ENCODE data around the gene CSTF3.
"Not testable (repeated sequence)": the region's sequence is repeated elsewhere in the genome, so short reads cannot be mapped to it uniquely, and the experiment has no call there.

Gene CSTF3

GRCh38 chr11:33160136-33160535, 1.1 kb downstream of the CSTF3 start:
- no peak for DNase-seq

- not testable (repeated sequence) for DNase-seq
Observed at GRCh38 chr11:33159378-33159867, 1.9 kb downstream of the CSTF3 start.

GRCh38 chr11:33158596-33159275, 2.5 kb downstream of the CSTF3 start:
- no peak for DNase-seq

- no peak for DNase-seq
Observed at GRCh38 chr11:33157103-33158027, 3.9 kb downstream of the CSTF3 start.

GRCh38 chr11:33151399-33151798, 9.9 kb downstream of the CSTF3 start:
- DNase-seq = no peak

- no peak for DNase-seq
Observed at GRCh38 chr11:33147559-33147958, 13.7 kb downstream of the CSTF3 start.

GRCh38 chr11:33135768-33136443, 25.4 kb downstream of the CSTF3 start:
- DNase-seq = no peak

- DNase-seq = no peak
Observed at GRCh38 chr11:33135216-33135615, 26.1 kb downstream of the CSTF3 start.

GRCh38 chr11:33134276-33134675, 27.0 kb downstream of the CSTF3 start:
- no peak for DNase-seq

GRCh38 chr11:33133761-33134160, 27.5 kb downstream of the CSTF3 start:
- no peak for DNase-seq

GRCh38 chr11:33132510-33132909, 28.8 kb downstream of the CSTF3 start:
- DNase-seq = no peak

GRCh38 chr11:33128739-33129138, 32.5 kb downstream of the CSTF3 start:
- DNase-seq = no peak

GRCh38 chr11:33125611-33126010, 35.7 kb downstream of the CSTF3 start:
- DNase-seq = no peak

- no peak for DNase-seq
Observed at GRCh38 chr11:33125025-33125424, 36.3 kb downstream of the CSTF3 start.

GRCh38 chr11:33122696-33123095, 38.6 kb downstream of the CSTF3 start:
- not testable (repeated sequence) for DNase-seq

- DNase-seq = no peak
Observed at GRCh38 chr11:33116535-33116934, 44.7 kb downstream of the CSTF3 start.

GRCh38 chr11:33110083-33110482, 51.2 kb downstream of the CSTF3 start:
- DNase-seq = no peak

GRCh38 chr11:33109294-33109895, 51.9 kb downstream of the CSTF3 start:
- no peak for DNase-seq

GRCh38 chr11:33103836-33104235, 57.4 kb downstream of the CSTF3 start:
- DNase-seq = no peak

- DNase-seq = no peak
Observed at GRCh38 chr11:33094157-33094556, 67.1 kb downstream of the CSTF3 start.

- no peak for DNase-seq
Observed at GRCh38 chr11:33089776-33090175, 71.5 kb downstream of the CSTF3 start.

GRCh38 chr11:33086017-33086416, 75.3 kb downstream of the CSTF3 start:
- DNase-seq = no peak

GRCh38 chr11:33083918-33084317, 77.4 kb downstream of the CSTF3 start:
- no peak for DNase-seq

Measured in NK-92 treated with Interleukin-12 subunit alpha and Interleukin-12 subunit beta, amount 100 ng/mL, for 24 hours (cell line).